Stimulated activated CD8-positive, alpha-beta memory T cell treated with anti-CD3 and anti-CD28 coated beads, Interleukin-2, amount 100 ng/mL, for 1 hour (primary cell): Measurements from ENCODE around the gene ADAMTS19.
"Not testable (repeated sequence)": the region's sequence is repeated elsewhere in the genome, so short reads cannot be mapped to it uniquely, and the experiment has no call there.

Experiments
- DNase-seq, 2 donors: peaks; one replicate each; pipeline ENCODE4 v3.0.0-alpha.2; 2020; ENCODE audit warnings: low read depth in 2 of 2

Gene ADAMTS19

GRCh38 chr5:129459777-129460671, at the start of gene ADAMTS19:
ADAMTS19 (plus strand) TSS chr5:129460298; CDS start chr5:129460392, 94 bp downstream.
- no peak for DNase-seq

GRCh38 chr5:129410488-129410887, 49.6 kb upstream of the ADAMTS19 start:
- no peak for DNase-seq

- no peak for DNase-seq
Observed at GRCh38 chr5:129412721-129413120, 47.4 kb upstream of the ADAMTS19 start.

GRCh38 chr5:129413570-129413969, 46.5 kb upstream of the ADAMTS19 start:
- no peak for DNase-seq

- DNase-seq, result no peak
Observed at GRCh38 chr5:129419292-129419691, 40.8 kb upstream of the ADAMTS19 start.

GRCh38 chr5:129425031-129425430, 35.1 kb upstream of the ADAMTS19 start:
- DNase-seq, result no peak

GRCh38 chr5:129426071-129426470, 34.0 kb upstream of the ADAMTS19 start:
- no peak for DNase-seq

- not testable (repeated sequence) for DNase-seq
Observed at GRCh38 chr5:129428636-129429035, 31.5 kb upstream of the ADAMTS19 start.

GRCh38 chr5:129431406-129431805, 28.7 kb upstream of the ADAMTS19 start:
- no peak for DNase-seq

GRCh38 chr5:129438322-129438721, 21.8 kb upstream of the ADAMTS19 start:
- DNase-seq, result no peak

- DNase-seq, result no peak
Observed at GRCh38 chr5:129440424-129440823, 19.7 kb upstream of the ADAMTS19 start.

GRCh38 chr5:129441096-129441495, 19.0 kb upstream of the ADAMTS19 start:
- DNase-seq, result no peak

- no peak for DNase-seq
Observed at GRCh38 chr5:129445379-129445778, 14.7 kb upstream of the ADAMTS19 start.

- DNase-seq, result no peak
Observed at GRCh38 chr5:129447968-129448367, 12.1 kb upstream of the ADAMTS19 start.

- no peak for DNase-seq
Observed at GRCh38 chr5:129448654-129449053, 11.4 kb upstream of the ADAMTS19 start.

- no peak for DNase-seq
Observed at GRCh38 chr5:129454461-129454860, 5.6 kb upstream of the ADAMTS19 start.

GRCh38 chr5:129459450-129459776, 685 bp upstream of the ADAMTS19 start:
- no peak for DNase-seq

GRCh38 chr5:129460672-129460935, 506 bp downstream of the ADAMTS19 start:
- DNase-seq, result no peak

- DNase-seq, result no peak
Observed at GRCh38 chr5:129460936-129461710, 1.0 kb downstream of the ADAMTS19 start.

- no peak for DNase-seq
Observed at GRCh38 chr5:129461711-129462332, 1.7 kb downstream of the ADAMTS19 start.

- DNase-seq, result no peak
Observed at GRCh38 chr5:129465776-129466344, 5.8 kb downstream of the ADAMTS19 start.

GRCh38 chr5:129474544-129474943, 14.4 kb downstream of the ADAMTS19 start:
- DNase-seq, result no peak
